Measurements from ENCODE around the gene HADHA. TPM values are rescaled to one million over a fixed set of nuclear protein-coding genes. Genes with fewer than 3 reads are reported as not detected.
A peak's percentile ranks its signal among the peaks of the same experiment; 100 is the strongest.

The HADHA gene
- total RNA-seq, 1 donor from 2014 or later: 523 TPM

DNA sequence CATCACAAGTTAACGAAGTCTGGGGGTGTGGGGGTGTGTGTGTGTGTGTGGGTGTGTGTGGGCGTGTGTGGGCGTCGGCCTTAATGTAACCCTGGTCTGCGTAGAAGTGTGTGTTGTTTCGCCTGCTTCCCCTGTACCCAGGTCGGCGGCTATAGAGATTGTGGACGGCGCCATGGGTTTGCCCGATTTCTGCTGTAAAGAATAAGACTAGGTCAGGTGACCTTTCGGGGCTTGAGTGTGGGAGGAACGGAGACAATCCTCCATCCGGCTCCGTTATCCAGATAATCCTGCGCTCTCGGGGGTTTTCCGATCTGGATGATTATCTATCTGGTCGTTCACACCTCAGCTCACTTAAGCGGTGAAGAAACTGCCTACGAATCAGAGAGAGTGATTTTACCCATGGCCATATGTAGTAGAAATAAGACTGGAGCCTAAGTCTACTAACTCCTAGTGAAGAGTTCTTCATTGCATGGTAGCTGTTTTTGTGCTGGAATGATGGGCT is 850 bp upstream of the HADHA start:
- TF ChIP-seq, protein P1, sequence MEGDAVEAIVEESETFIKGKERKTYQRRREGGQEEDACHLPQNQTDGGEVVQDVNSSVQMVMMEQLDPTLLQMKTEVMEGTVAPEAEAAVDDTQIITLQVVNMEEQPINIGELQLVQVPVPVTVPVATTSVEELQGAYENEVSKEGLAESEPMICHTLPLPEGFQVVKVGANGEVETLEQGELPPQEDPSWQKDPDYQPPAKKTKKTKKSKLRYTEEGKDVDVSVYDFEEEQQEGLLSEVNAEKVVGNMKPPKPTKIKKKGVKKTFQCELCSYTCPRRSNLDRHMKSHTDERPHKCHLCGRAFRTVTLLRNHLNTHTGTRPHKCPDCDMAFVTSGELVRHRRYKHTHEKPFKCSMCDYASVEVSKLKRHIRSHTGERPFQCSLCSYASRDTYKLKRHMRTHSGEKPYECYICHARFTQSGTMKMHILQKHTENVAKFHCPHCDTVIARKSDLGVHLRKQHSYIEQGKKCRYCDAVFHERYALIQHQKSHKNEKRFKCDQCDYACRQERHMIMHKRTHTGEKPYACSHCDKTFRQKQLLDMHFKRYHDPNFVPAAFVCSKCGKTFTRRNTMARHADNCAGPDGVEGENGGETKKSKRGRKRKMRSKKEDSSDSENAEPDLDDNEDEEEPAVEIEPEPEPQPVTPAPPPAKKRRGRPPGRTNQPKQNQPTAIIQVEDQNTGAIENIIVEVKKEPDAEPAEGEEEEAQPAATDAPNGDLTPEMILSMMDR (IDR thresholded peaks at IDR 0.05; ENCODE audit: borderline replicate concordance): no peak
- intact Hi-C loops (cut with micrococcal nuclease): no loop called here
- H3K27me3 ChIP-seq (ENCODE audit: low read depth): no peaks in the 10 kb centered on the region
- H3K9me3 ChIP-seq (replicated peaks): no peaks in the 10 kb centered on the region
- peak overlapping the region; percentile 99 for H3K27ac ChIP-seq (replicated peaks)
- no peaks in the 10 kb centered on the region for H3K36me3 ChIP-seq
- peak overlapping the region; percentile 90 for H3K4me3 ChIP-seq
- peaks cover 92% of the 10 kb centered on the region for H3K4me1 ChIP-seq
- DNase-seq: peak; percentile 27

DNA sequence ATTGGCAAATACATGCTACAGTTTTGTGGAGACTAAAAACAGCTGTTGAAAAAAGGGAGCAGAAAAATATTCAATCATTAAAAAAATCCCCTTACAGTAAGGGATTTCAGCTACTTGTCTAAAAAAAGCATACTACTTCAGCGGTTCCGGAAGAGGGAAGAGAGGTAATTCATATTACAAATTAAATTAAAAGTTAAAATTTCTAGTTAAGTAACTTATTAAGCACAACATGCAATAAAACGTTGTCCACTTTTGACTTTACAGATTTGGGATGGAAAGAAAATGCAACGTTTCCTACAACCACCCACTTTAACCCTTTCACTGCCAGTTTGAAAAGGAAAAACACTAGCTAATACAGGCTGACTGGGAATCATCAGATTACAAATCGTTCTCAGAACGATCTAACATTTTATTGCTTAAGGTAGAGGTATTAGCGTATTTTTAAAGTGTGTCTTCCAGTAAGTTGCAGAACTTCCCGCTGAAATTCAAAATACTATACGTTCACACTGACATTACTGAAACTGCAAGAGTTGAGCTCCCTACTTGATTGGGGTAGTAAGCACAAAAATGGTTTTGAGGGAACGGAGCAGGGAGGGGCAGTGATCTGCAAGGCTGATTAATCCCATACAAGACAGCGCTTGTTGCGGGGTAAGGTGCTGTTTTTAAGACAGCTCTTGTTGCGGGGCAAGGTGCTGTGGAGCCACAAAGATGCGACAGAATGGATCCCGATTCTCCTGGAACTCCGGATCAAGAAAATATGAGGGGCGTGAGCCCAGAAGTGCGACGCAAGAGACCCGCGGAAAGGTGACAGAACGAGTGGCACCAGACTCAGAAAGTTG is 743 bp downstream of the HADHA start:
- TF ChIP-seq, protein P1 (IDR thresholded peaks at IDR 0.05; ENCODE audit: borderline replicate concordance): no peak
- H3K9me3 ChIP-seq (replicated peaks): no peaks in the 10 kb centered on the region
- peaks cover 93% of the 10 kb centered on the region for H3K4me1 ChIP-seq
- peak overlapping the region; percentile 90 for H3K4me3 ChIP-seq
- H3K27me3 ChIP-seq (ENCODE audit: low read depth): no peaks in the 10 kb centered on the region
- intact Hi-C loops (cut with micrococcal nuclease): loop anchor here (5.0 kb wide), 1 partner anchor 34 kb away; no protein-coding TSS in a partner anchor
- H3K36me3 ChIP-seq: peaks cover under 1% of the 10 kb centered on the region
- H3K27ac ChIP-seq (replicated peaks): peak overlapping the region; percentile 99
- DNase-seq: no peak

DNA sequence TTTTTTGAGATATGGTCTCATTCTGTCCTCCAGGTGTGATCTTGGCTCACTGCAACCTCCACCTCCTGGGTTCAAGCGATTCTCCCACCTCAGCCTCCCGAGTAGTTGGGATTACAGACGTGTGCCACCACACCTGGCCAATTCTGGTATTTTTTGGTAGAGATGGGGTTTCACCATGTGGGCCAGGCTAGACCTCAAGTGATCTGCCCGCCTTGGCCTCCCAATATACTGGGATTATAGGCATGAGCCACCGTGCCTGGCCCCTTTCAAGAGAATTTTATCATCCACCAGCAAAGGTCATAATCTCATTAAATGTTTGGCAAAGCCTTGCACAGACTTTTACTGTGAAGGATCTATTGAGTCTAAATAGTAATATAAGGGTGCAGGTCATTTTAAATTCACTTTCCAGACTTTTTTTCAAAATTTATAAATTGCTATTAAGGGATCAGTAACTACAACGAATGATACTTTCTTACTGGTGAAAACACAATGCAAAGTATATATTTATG is 2.5 kb downstream of the HADHA start:
- TF ChIP-seq, protein P1 (IDR thresholded peaks at IDR 0.05; ENCODE audit: borderline replicate concordance): no peak
- DNase-seq: no peak
- Histone ChIP-seq H3K4me3 (peak overlapping the region; percentile 90), H3K4me1 (peaks cover 91% of the 10 kb centered on the region), H3K27me3 (ENCODE audit: low read depth) (no peaks in the 10 kb centered on the region), H3K27ac (replicated peaks) (peak overlapping the region; percentile 99), H3K36me3 (peaks cover 18% of the 10 kb centered on the region), H3K9me3 (replicated peaks) (no peaks in the 10 kb centered on the region)
- intact Hi-C loops (cut with micrococcal nuclease): loop anchor here (5.0 kb wide), 1 partner anchor 35 kb away; no protein-coding TSS in a partner anchor

DNA sequence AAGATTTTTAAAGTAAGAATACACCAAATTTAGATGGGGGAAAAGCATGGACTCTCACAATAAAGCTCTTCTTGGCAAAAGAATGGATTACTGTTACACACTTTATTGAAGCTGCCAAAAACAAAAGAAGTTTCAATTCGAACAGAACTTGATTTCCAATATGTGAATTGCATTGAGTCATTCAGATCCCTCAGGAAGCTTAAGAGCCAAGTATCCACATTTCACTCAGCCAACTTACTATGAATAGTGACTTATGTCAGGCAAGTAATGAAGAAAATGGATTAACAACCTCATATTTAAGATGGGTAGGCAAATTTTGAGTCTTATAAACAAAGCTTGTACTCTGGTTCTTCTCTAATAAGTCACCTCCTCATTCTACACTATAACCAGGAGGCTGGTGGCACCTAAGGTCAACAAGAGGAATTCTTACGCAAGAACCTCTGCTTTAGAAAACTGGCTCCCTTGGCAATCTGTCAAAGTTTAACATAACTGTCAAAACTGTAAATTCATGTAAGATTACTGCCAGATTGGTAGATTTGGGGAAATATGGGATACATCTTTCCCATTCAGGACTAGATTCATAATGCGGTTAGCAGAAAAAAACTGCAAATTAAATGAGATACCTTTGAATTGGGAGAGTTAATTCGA is 6.0 kb downstream of the HADHA start:
- intact Hi-C loops (cut with micrococcal nuclease): loop anchor here (10.0 kb wide), 1 partner anchor 86 kb away; no protein-coding TSS in a partner anchor
- no peak for DNase-seq
- Histone ChIP-seq H3K9me3 (replicated peaks) (no peaks in the 10 kb centered on the region), H3K4me1 (peaks cover 63% of the 10 kb centered on the region), H3K27ac (replicated peaks) (peak overlapping the region; percentile 99), H3K4me3 (no peak overlapping the region), H3K27me3 (ENCODE audit: low read depth) (no peaks in the 10 kb centered on the region), H3K36me3 (peaks cover 52% of the 10 kb centered on the region)
- TF ChIP-seq, protein P1 (IDR thresholded peaks at IDR 0.05; ENCODE audit: borderline replicate concordance): no peak

DNA sequence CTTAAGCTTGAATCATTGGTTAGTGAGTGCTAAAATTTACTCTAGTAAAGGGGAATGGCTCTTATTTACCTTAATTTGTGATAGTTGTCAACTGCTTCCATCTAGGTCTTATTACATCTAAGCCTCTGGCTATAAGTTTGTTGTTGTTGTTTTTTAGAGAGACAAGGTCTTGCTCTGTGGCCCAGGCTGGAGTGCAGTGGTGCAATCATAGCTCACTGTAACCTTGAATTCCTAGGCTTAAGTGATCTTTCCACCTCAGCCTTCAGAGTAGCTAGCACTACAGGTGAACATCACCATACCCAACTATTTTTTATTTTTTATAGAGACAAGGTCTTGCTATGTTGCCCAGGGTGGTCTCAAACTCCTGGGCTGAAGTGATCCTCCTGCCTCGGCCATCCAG is 6.6 kb downstream of the HADHA start:
- Histone ChIP-seq H3K4me3 (no peak overlapping the region), H3K4me1 (peaks cover 58% of the 10 kb centered on the region), H3K9me3 (replicated peaks) (no peaks in the 10 kb centered on the region), H3K27me3 (ENCODE audit: low read depth) (no peaks in the 10 kb centered on the region), H3K36me3 (peaks cover 58% of the 10 kb centered on the region), H3K27ac (replicated peaks) (peak overlapping the region; percentile 99)
- intact Hi-C loops (cut with micrococcal nuclease): loop anchor here (10.0 kb wide), 1 partner anchor 87 kb away; no protein-coding TSS in a partner anchor
- TF ChIP-seq, protein P1 (IDR thresholded peaks at IDR 0.05; ENCODE audit: borderline replicate concordance): no peak
- no peak for DNase-seq
